GM21619 (cell line): ENCODE results near the gene RUVBL1.
"Not testable (repeated sequence)": the region's sequence is repeated elsewhere in the genome, so short reads cannot be mapped to it uniquely, and the experiment has no call there.

ENCODE experiments used
- ATAC-seq: cut with Tn5 transposase; IDR thresholded peaks from one replicate; pipeline ENCODE4 v1.9.1; 2021; ENCODE audit not compliant: unreplicated experiment

Gene RUVBL1

GRCh38 chr3:128123538-128124368 is at the start of gene RUVBL1:
RUVBL1 (minus strand) TSS chr3:128123812; CDS start chr3:128123724, 88 bp downstream.
- peak; percentile 97 for ATAC-seq

GRCh38 chr3:128173200-128173599 is 49.6 kb upstream of the RUVBL1 start:
- ATAC-seq: no peak

- ATAC-seq: no peak
Measured at GRCh38 chr3:128170866-128171516, 47.4 kb upstream of the RUVBL1 start.

- no peak for ATAC-seq
Measured at GRCh38 chr3:128168836-128169235, 45.2 kb upstream of the RUVBL1 start.

- ATAC-seq: no peak
Measured at GRCh38 chr3:128167973-128168674, 44.5 kb upstream of the RUVBL1 start.

GRCh38 chr3:128167646-128167972 is 44.0 kb upstream of the RUVBL1 start:
- no peak for ATAC-seq

- ATAC-seq: no peak
Measured at GRCh38 chr3:128166971-128167453, 43.4 kb upstream of the RUVBL1 start.

- no peak for ATAC-seq
Measured at GRCh38 chr3:128163432-128163831, 39.8 kb upstream of the RUVBL1 start.

- no peak for ATAC-seq
Measured at GRCh38 chr3:128160661-128161060, 37.0 kb upstream of the RUVBL1 start.

- ATAC-seq: no peak
Measured at GRCh38 chr3:128155616-128156360, 32.2 kb upstream of the RUVBL1 start.

- ATAC-seq: not testable (repeated sequence)
Measured at GRCh38 chr3:128154354-128154753, 30.7 kb upstream of the RUVBL1 start.

- peak; percentile 80 for ATAC-seq
Measured at GRCh38 chr3:128153156-128154041, 29.8 kb upstream of the RUVBL1 start, which contains the start of gene EEFSEC. EEFSEC (plus strand) TSS chr3:128153481; CDS start chr3:128153508, 27 bp downstream.

- no peak for ATAC-seq
Measured at GRCh38 chr3:128152419-128153155, 29.0 kb upstream of the RUVBL1 start.

- no peak for ATAC-seq
Measured at GRCh38 chr3:128151758-128152274, 28.2 kb upstream of the RUVBL1 start.

- ATAC-seq: no peak
Measured at GRCh38 chr3:128149650-128150049, 26.0 kb upstream of the RUVBL1 start.

- no peak for ATAC-seq
Measured at GRCh38 chr3:128146201-128146600, 22.6 kb upstream of the RUVBL1 start.

GRCh38 chr3:128145279-128145678 is 21.7 kb upstream of the RUVBL1 start:
- no peak for ATAC-seq

- no peak for ATAC-seq
Measured at GRCh38 chr3:128144512-128145187, 21.0 kb upstream of the RUVBL1 start.
